HuH-7 (cell line): ENCODE data around the gene OSBPL2.

Experiments
- DNase-seq: peaks from one replicate; pipeline ENCODE4 v3.0.0; 2011; ENCODE audit warnings: low spot score

OSBPL2 gene

DNA sequence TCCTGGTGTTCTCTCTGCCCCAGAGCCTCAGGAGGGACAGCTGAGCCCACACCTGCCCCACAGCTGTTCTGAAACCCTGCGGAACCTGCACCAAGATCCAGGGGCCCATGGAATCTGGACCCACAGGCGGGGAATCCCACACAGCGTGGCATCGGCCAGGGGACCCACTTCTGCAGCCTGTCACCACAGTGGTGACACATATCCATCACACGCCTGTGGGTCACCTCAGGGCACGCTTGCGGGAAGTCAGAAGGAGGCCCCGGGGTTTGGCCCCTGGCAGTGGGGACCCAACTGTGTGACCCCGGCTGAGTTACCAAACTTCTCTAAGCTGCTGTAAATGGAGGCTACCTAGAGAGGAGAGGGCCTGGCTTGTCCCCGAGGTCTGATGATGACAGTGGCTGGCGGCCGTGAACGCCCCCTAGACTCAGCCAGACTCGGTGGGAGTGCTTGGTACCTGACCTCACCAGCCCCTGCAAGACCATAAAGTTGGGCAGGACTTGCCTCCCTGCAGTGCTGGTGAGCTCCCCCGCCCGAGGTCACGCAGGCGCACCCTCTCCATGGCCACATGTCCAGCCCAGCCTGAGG is 16.0 kb upstream of the OSBPL2 start:
- no peak for DNase-seq

DNA sequence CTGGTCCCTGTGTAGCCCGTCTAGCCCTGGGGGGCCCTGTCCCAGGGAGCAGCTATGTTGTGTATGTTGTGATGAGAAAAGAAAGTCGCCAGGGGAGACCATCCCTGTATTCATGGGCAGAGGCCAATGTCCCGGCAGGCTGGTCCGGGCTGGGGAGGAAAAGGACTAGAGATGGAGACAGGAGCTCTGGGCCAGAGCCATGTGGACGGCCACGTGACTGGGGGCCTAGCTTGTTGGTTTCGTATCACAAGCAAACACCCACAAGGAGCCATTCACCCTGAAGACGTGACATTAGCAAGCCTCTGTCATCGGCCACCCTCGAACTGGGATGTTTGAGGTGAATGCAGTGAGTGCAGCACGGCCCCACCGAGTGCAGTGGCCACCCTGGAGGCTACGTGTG is 15.3 kb upstream of the OSBPL2 start:
- DNase-seq = no peak

DNA sequence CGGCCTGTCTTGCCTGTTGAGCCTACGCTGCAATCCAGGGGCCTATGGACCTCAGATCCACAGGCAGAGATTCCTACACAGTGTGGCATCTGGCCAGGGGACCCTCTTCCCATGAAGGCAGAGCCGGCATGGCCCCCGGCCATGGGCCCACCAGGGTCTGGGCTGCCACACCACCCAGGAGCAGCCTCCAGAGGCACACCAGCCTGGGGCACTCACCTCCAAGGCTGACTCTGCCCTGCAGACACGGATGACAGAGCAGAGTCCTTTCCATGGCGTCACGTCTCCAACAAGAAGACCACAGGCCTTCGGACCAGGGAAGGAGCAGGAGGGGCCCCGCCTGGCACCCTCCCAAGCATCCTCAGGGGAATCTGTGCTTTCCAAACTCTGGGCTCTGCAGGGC is 14.8 kb upstream of the OSBPL2 start:
- no peak for DNase-seq

DNA sequence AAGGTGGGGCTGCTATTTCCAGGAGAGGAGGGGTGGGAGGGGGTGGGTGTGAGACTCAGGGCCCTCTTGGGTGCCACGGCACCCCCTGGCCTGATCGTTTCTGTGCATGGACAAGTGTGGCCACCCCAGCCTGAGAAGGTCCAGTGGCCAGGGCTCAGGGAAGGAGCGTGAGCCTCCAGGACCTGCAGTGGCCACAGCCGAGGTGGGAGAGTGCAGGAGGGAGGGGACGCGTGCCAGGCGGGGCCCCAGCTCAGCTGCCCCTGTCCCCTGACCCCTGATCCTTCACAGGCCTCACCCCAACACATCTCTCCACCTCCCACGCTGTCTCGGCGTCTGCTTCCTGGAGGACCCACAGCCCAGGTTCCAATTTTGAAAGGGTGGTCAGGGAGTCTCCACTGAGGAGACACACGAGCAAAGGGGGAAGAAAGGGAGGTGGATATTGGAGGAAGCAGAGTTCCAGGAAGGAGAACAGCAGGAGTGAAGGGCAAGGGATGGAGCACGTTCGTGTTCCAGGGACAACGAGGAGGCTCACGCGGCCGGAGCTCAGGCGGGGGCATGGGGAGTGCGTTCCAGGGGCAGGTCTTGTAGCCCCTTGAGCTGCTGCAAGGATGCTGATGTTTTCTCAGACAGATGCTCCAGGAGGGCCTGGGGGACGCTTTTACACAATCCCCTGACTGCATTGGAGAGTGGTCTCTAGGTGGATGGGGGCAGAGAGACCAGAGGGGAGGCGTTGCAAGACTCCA is 14.0 kb upstream of the OSBPL2 start:
- DNase-seq = no peak

DNA sequence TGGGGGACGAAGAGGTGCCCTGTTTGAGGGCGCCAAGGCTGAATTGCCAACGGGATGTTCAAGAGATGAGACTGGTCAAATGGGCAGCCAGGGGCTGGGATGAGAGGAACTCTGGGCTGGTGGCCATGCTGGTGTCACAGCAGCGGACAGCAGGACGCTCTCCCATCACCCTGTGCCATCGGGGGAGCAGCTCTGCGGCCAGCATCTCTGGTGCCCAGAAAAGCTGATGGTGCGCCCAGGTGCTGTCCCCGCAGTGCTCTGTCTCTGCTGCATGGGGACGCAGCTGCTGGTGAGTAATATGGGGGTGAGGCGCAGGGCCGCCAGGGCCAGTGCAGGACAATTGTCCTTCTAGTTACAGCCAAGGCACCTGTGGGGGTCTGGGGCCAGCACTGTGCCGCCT is 13.3 kb upstream of the OSBPL2 start:
- DNase-seq = no peak

DNA sequence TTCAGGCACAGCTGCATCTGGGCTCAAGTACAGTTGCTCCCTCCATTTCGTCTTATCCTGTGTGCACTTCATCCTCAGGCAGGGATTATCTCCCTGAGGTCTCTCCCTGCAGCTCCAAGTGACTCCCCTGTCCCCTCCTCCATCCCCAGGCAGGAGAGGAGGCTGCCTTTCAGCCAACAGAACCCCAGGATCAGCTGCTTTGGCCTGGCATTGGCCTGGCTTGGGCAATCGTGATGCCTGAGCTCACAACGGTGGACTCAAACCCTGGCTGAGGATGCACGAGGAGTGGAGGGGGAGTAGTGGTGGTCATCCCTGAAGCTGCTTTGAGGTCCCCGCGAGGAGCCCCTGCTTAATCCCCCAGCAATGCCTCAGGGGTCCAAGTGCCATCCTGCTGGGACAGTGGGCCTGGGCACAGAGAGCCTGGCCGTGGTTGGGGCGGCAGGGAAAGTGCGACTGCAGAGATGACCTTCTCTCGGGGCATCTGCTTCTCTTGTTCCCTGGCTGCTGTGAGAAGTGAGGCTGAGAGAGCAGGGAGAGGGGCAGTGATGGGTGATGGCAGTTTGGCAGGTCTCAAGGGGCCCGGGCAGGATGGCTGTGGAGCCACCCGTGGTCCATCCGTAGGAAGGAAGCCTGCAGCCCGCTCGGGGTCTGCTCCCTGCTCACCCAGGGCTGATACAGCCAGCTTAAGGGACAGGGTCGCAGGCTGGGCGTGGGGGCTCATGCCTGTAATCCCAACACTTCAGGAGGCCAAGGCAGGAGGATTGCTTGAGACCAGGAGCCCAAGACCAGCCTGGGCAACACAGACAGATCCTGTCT is 12.3 kb upstream of the OSBPL2 start:
- DNase-seq = no peak

DNA sequence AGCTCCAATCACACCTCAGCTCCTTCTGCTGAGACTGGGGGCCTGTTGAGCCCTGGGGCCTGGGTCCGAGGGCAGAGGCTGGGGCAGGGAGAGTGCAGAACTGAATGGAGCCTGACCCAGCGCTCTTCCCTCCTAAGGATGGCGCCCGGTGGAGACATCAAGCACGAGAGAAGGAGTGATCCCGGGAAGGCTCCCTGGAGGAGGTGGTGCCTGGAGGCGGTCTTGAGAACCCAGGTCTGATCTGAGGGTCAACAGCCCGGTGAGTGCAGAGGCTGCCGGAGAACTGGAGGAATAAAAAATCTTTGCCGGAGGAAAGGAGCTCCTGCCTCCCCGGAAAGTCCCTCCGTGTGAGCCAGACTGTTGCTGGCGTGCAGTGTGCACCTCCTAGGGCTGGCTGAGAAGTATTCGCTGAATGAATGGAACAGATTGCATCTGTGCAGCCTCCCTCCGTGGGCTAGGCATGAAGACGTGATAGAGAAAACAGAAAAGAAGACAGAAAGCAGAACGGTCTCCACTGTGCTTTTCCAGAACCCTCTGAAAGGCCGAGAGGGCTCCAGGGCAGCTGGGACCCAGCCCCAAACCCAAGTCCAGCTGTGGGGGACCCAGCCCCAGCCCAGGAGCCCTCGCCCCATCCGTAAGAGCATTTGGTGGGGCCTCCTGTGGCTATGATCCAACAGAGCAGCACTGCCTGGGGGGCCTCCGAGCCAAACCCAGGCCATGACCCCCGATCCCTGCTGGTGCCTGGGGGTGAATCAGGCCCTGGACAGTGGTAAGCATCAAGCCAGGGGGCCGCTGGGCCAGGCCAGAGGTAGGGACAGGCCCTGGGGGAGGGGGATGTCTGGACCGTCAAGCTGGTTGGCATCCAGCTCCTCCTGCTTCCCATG is 11.4 kb upstream of the OSBPL2 start:
- no peak for DNase-seq

DNA sequence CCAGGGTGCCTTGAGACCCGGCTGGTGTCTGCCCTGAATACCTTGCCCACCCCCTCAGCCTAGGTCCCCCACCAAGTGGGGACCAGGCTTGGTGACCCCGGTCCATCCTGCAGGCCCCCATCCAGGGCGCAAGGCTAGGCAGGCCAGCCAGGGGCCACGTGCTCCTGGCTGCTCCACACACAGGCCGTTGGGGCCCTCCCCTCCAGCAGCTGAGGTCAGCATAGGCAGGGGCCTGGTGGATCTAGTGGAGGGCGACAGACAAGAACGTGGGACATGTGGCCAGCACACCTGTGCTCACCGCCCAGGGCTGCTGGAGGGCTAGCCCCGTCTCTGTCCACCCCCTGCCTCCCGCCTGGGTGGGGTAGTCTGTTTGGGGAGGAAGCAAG is 10.7 kb upstream of the OSBPL2 start:
- DNase-seq = no peak

DNA sequence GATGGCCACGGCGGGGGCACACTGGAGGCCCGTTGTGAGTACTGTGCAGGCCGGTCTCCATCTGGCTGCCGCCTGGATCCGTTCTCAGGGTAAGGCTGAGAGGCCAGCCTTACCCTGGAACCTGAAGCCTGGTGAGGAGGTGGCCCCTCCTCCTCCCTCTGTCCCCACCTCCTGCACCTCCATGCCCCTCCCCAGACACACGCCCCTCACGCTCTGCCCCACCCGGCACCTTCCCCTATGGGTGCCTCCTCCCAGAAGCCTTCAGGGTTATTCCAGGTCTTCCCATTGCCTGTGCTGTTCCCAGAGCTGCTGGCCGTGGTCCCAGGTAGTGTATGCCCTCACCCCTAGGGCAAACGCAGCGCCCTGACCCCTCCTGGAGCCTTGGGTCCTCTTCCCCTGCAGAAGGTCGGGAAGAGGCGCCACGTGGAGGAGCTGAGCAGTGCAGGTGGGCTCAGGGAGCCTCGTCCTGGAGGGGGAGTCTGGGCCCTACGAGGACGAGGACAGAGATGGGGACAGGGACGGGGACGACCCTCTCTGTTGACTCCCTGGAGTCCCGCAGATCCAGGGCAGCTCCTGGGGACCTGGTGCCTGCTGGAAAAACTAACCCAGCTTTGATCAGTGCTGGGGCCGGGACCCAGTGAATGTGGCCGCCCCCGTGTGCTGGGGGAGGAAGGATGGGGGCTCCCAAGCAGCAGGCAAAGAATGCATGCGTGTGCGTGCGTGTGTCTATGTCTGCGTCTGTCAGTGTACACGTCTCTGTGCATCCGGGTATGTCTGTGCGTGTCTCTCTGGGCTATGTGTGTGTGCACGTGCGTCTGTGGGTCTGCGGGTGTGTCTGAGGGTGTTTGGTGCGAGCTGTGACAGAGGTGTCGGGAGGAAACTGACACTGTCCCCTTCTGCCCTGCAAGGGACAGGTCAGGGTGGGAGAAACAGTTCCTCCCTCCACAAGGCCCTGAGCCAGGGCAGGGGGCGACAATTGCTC is 10.1 kb upstream of the OSBPL2 start:
- peak; percentile 52 for DNase-seq

DNA sequence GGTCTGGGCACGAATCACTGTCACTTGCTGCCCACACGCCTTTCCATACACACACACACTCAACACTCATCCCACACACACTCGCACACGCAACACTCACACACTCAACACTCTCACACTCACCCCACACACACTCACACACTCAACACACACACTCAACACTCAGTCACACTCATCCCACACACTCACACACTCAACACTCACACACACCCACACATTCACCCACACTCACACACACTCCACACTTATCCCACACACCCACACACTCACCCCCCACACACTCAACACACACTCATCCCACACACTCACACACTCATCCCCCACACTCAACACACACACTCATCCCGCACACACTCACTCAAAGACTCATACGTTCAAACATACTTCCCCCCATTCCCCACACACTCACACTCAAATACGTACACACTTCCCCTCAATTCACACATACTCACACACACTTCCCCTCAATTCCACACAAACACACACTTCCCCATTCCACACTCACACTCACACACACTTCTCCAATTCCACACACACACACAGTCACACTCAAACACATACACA is 9.3 kb upstream of the OSBPL2 start:
- no peak for DNase-seq

DNA sequence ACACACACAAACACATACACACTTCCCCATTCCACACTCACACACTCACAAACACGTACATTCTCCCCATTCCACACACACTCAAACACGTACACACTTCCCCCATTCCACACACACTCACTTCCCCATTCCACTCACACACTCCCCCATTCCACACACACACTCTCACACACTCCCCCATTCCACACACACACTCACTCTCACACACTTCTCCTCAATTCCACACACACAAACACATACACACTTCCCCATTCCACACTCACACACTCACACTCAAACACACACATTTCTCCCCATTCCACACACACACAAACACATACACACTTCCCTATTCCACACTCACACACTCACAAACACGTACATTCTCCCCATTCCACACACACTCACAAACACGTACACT is 8.7 kb upstream of the OSBPL2 start:
- DNase-seq = no peak

DNA sequence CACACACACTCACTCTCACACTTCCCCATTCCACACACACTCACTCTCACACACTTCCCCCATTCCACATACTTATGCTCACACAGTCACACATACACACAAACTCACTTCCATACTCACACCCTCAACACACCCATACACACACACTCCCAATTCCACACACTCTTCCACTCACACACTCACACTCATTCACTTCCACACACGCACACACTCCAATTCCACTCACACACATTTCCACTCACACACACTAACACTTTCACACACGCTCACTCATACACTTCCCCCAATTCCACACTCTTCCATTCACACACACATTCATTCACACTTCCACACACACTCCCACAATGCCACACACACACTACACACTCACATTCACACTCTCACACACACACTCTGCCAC is 8.0 kb upstream of the OSBPL2 start:
- DNase-seq = no peak

DNA sequence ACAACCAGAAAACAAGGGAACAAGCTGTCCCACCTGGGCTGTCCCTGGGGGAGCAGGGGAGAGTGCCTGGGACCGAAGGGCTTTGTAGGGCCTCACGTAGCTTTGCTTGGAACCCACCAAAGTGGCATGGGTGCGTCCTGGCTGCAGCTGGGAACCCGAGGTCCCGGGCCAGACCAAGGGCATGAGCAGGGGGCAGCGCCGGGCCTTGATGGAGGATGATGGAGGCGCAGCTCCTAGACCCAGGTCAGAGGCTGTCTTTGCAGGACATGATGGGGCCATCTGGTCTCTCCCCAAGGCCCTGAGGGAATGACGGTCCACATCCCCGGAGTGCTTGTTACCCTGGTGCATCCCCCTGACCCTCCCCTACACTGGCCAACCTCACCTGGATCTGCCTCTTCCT is 7.6 kb upstream of the OSBPL2 start:
- DNase-seq = no peak

DNA sequence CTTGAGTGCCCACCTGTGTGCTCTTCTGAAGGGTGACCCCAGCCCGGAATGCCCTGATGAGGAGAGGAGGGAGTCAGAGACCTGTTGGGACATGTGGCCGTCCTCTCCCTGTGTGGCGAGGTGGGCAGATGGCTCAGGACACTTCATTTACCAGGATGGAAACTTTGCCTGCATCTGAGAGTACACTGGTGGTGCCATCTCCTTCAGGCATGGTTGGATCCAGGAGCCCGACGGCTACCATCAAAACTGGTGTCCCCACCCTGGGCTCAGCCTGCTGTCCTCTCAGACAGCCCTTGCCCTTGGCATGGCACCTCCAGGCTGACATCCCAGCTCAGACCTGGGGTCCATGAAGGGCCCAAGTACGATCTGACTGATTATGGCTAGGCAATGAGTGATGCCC is 7.0 kb upstream of the OSBPL2 start:
- no peak for DNase-seq

DNA sequence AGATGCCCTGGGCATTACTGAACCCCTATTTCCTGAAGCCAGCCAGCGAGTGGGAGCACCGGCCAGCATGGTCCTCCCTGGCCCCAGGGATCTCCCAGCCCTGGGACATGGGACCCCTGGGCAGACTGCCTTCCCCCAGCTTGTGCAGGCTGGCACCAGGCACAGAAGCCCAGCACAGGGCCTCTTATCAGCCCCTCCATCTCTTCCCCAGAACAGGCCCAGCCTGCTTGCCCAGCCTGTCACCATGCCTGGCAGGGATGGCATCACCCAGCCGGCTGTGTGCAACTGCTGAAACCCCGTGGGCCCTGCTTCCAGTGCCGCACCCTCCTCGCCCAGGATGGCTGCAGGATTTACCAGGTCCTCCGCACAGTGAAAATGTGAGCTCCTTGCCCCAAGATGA is 6.1 kb upstream of the OSBPL2 start:
- no peak for DNase-seq

DNA sequence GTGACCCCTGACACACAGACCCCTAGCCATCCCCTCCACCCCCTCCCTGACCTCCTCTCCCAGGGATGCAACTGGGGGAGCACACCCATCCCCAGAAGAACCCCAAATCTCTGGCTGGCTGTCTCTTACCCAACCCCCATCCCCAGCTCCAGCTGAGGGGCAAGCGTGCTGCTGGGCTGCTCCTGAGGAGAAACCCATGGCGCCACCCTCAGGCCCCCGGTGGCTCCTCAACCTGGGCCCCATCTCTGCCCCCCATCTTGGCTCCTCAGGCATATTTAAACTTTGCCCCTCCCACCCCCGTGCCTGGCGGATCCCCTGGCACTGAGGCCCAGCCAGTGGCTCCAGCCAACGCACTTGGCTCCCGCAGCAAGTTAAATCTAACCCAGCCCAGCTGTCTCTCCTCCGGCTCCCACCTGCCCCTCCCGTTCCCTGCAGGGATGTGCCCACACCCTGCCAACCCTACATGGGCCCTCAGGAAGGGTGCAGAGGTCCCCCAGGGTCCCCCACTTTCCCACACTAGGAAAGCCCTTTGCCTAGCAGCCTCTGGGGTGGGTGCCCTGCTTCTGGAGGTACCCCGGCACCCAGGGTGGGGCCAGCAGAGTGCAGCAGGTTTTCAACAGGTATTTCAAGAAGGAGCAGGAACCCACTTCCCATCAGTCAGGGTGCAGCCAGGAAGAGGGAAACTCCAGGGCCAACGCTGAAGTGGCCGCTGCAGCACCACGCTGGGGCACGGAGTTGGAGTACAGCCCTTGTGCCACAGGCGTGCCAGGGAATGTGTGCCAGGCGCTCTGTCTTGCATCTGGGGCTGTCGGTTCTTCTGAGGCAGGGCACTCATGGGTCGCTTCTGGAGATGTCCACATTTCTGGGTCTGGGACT is 5.3 kb upstream of the OSBPL2 start:
- no peak for DNase-seq

DNA sequence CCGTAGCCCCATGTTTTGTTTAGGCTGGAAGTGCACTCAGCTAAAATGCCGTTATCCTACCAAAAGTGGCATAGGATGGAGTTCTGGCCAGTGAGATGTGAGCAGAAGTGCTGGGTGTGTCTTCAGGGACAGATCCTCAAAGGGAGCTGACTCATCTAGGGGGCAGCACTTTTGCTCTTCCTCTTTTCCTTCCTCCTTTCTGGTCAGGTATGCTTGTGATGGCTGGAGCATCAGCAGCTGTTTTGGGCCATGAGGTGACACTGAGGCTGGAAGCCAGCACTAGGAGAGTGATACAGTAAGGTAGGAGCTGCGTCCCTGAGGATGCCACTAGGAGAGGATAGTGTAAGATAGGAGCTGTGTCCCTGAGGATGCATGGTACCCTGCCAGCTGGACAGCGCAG is 4.6 kb upstream of the OSBPL2 start:
- no peak for DNase-seq

DNA sequence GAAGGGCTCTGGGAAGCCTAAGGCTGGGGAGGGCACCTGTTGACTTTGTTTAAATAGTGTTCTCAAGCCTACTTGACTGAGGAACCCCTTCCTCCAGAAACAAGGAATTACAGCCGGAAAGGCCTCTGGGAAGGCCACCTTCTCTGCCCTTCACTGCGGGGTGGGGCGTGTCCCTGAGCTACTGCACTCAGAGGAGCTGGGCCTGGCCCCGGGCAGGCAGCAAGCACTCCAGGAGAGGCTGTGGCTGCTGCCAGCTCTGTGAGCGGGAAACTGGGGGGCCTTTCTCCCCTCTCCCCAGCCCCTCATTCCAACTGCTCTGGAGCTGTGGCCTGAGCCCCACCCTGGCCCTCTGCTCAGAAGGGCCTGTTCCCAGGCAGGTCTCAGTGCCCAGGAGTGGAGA is 4.0 kb upstream of the OSBPL2 start:
- DNase-seq = no peak

DNA sequence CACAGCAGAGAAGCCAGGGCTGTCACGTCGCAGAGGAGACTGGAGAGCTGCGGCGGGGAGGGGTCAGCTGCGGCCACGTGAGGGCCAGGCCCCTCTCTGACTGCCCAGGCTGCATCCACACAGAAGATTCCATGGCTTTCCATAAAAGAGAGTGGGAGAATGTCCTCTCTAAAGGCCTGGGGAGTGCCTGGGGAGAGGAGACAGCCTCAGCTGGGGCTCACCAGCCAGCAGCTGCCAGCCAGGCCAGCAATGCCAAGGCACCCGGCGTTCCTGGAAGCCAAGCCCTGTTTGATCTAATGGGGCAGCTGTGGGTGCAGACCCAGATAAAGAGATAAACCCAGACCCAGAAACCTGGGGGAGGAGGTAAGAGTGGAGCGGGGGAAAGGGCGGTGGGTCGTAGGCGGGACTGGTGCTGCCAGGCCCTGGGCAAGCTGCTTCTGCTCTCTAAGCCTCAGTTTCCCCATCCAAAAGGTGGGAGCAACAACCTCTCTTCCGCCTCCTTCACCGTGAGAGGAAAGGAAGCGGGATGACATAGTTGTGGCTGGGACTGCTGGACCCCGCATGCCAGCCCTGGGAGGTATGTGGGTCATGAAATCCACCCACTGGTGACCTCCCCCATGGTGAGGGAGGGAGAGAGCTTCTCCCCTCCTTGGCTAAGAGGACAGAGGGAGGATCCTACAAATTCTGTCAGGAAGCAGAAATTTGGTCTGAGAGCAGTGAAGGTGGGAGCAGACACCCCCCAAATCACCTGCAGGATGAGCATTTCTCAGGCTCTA is 3.1 kb upstream of the OSBPL2 start:
- DNase-seq = no peak
